SK-N-SH treated with all-trans-retinoic acid at 6 μM for 48 hours (cell line): Measurements from ENCODE around the gene UBE2L3.

Experiments used
- ARNTL ChIP-seq: fragments of 450-650 bp; formaldehyde crosslinking; IDR thresholded peaks from 2 replicates; pipeline ENCODE4 v1.5.0; 2020; ENCODE audit warnings: low read depth, mild to moderate bottlenecking, moderate library complexity, borderline replicate concordance
- BACH2 ChIP-seq: fragments of 250-450 bp; sonication (Bioruptor Pico); IDR thresholded peaks from 2 replicates; pipeline ENCODE4 v1.9.0; 2021; ENCODE audit warnings: mild to moderate bottlenecking, borderline replicate concordance
- ESRRG ChIP-seq: fragments of 250-450 bp; sonication (Bioruptor Pico); IDR thresholded peaks from 2 replicates; pipeline ENCODE4 v1.6.1; 2021; ENCODE audit warnings: mild to moderate bottlenecking
- OSR1 ChIP-seq: fragments of 250-450 bp; sonication (Bioruptor Pico); IDR thresholded peaks from 2 replicates; pipeline ENCODE4 v1.8.0; 2022; ENCODE audit warnings: moderate library complexity, mild to moderate bottlenecking, inconsistent platforms
- ZFP30 ChIP-seq: fragments of 450-650 bp; formaldehyde crosslinking; IDR thresholded peaks from 2 replicates; pipeline ENCODE4 v1.5.0; 2022; ENCODE audit warnings: mild to moderate bottlenecking, moderate library complexity
- ZNF565 ChIP-seq: fragments of 450-650 bp; formaldehyde crosslinking; conservative IDR thresholded peaks from 2 replicates; pipeline ENCODE4 v1.5.0; 2020; ENCODE audit warnings: low read depth, mild to moderate bottlenecking, moderate library complexity

- no peak for TF ChIP-seq OSR1
- no peak for TF ChIP-seq ZNF565 (CRISPR knock-in tag)
- no peak for TF ChIP-seq ESRRG (CRISPR knock-in tag)
- TF ChIP-seq BACH2 (CRISPR knock-in tag), result no peak
- TF ChIP-seq ARNTL (CRISPR knock-in tag), result no peak
- TF ChIP-seq ZFP30 (CRISPR knock-in tag), result no peak
These were observed 56.8 kb downstream of the UBE2L3 start for GRCh38 chr22:21624120-21624879.
